Measurements from ENCODE around the gene FNTB. TPM values are rescaled to one million over a fixed set of nuclear protein-coding genes. Genes with fewer than 3 reads are reported as not detected.

The FNTB gene
- total and polyA plus RNA-seq, 2 of the 8 experiments (the other 6 are each of a cell fraction or from before 2014, with no cell fraction given) = 16.0 to 20.7 TPM

GRCh38 chr14:65103150-65103760, 116.6 kb downstream of the FNTB start (continued):
- TF ChIP-seq CREB1 (IDR thresholded peaks at IDR 0.05) (no peak), HDAC2 (IDR thresholded peaks at IDR 0.05; ENCODE audit: borderline replicate concordance in 1 of 2, low read depth in 2 of 2, low read length in 2 of 2) (0 out of 4 replicates have a peak, but pooled peaks of 1 of the 2 experiments have one; percentile 9)
